Duodenal mucosa (tissue), 2 donors: ENCODE data around the gene SNAI3.

Experiments
- H3K27ac ChIP-seq: one replicate; pipeline ENCODE4 v1.7.0; 2013; ENCODE audit warnings: low read depth, low read length
- H3K27me3 ChIP-seq, 2 donors: one replicate each; pipeline ENCODE4 v1.7.0; 2013; ENCODE audit warnings: low read length in 2 of 2, control low read depth in 1 of 2; ENCODE audit not compliant: insufficient read depth in 2 of 2, control insufficient read depth in 1 of 2
- H3K36me3 ChIP-seq, 2 donors: one replicate each; pipeline ENCODE4 v1.7.0; 2013; ENCODE audit warnings: low read length in 2 of 2, control low read depth in 1 of 2; ENCODE audit not compliant: insufficient read depth in 2 of 2, control insufficient read depth in 1 of 2
- H3K4me1 ChIP-seq, 2 donors: one replicate each; pipeline ENCODE4 v1.7.0; 2013; ENCODE audit warnings: low read length in 2 of 2, control low read depth in 1 of 2; ENCODE audit not compliant: insufficient read depth in 2 of 2, control insufficient read depth in 1 of 2
- H3K4me3 ChIP-seq, 2 donors: one replicate each; pipeline ENCODE4 v1.7.0; 2013; ENCODE audit warnings: low read length in 2 of 2, low read depth in 1 of 2
- H3K9ac ChIP-seq, 2 donors: one replicate each; pipeline ENCODE4 v1.7.0; 2013; ENCODE audit warnings: low read length in 2 of 2, low read depth in 1 of 2
- H3K9me3 ChIP-seq, 2 donors: one replicate each; pipeline ENCODE4 v1.7.0; 2013; ENCODE audit warnings: low read length in 2 of 2, control low read depth in 1 of 2; ENCODE audit not compliant: control insufficient read depth in 1 of 2

Gene SNAI3

GRCh38 chr16:88730632-88731607 is 44.6 kb upstream of the SNAI3 start:
- H3K9me3 ChIP-seq = no peaks in the 10 kb centered on the region
- H3K36me3 ChIP-seq = peaks cover 14 to 62% of the 10 kb centered on the region in 2 donors
- no peaks in the 10 kb centered on the region for H3K27me3 ChIP-seq
- H3K9ac ChIP-seq = no peak overlapping the region
- H3K4me1 ChIP-seq = no peaks in the 10 kb centered on the region
- H3K27ac ChIP-seq = no peak overlapping the region
- no peak overlapping the region for H3K4me3 ChIP-seq

- no peaks in the 10 kb centered on the region for H3K9me3 ChIP-seq
- no peaks in the 10 kb centered on the region for H3K27me3 ChIP-seq
- H3K9ac ChIP-seq = no peak overlapping the region
- H3K4me3 ChIP-seq = no peak overlapping the region
- no peak overlapping the region for H3K27ac ChIP-seq
- H3K4me1 ChIP-seq = no peaks in the 10 kb centered on the region
- peaks cover 15 to 61% of the 10 kb centered on the region in 2 donors for H3K36me3 ChIP-seq
Observed at GRCh38 chr16:88727871-88728270, 41.6 kb upstream of the SNAI3 start.

- no peaks in the 10 kb centered on the region for H3K4me1 ChIP-seq
- H3K4me3 ChIP-seq = no peak overlapping the region
- H3K36me3 ChIP-seq = peaks cover 16 to 62% of the 10 kb centered on the region in 2 donors
- no peaks in the 10 kb centered on the region for H3K27me3 ChIP-seq
- H3K9me3 ChIP-seq = no peaks in the 10 kb centered on the region
- H3K27ac ChIP-seq = no peak overlapping the region
- H3K9ac ChIP-seq = no peak overlapping the region
Observed at GRCh38 chr16:88726981-88727380, 40.7 kb upstream of the SNAI3 start.

- peaks cover 22 to 65% of the 10 kb centered on the region in 2 donors for H3K36me3 ChIP-seq
- H3K4me3 ChIP-seq = no peak overlapping the region
- H3K9me3 ChIP-seq = no peaks in the 10 kb centered on the region
Observed at GRCh38 chr16:88726408-88726749, 40.1 kb upstream of the SNAI3 start.

GRCh38 chr16:88725609-88726407 is 39.5 kb upstream of the SNAI3 start:
- no peak overlapping the region for H3K9ac ChIP-seq
- peaks cover 26 to 66% of the 10 kb centered on the region in 2 donors for H3K36me3 ChIP-seq

More at GRCh38 chr16:88726408-88726749, 40.1 kb upstream of the SNAI3 start:
- no peak overlapping the region for H3K27ac ChIP-seq
- H3K27me3 ChIP-seq = no peaks in the 10 kb centered on the region
- no peaks in the 10 kb centered on the region for H3K4me1 ChIP-seq
- H3K9ac ChIP-seq = no peak overlapping the region

GRCh38 chr16:88724855-88725555 is 38.7 kb upstream of the SNAI3 start:
- H3K27me3 ChIP-seq = no peaks in the 10 kb centered on the region
- no peaks in the 10 kb centered on the region for H3K9me3 ChIP-seq
- H3K4me1 ChIP-seq = no peaks in the 10 kb centered on the region
- no peak overlapping the region for H3K27ac ChIP-seq
- no peak overlapping the region for H3K4me3 ChIP-seq
- no peak overlapping the region for H3K9ac ChIP-seq
- peaks cover 27 to 70% of the 10 kb centered on the region in 2 donors for H3K36me3 ChIP-seq

More at GRCh38 chr16:88725609-88726407, 39.5 kb upstream of the SNAI3 start:
- no peaks in the 10 kb centered on the region for H3K4me1 ChIP-seq
- no peak overlapping the region for H3K27ac ChIP-seq
- H3K4me3 ChIP-seq = no peak overlapping the region
- H3K27me3 ChIP-seq = no peaks in the 10 kb centered on the region
- H3K9me3 ChIP-seq = no peaks in the 10 kb centered on the region

- H3K4me3 ChIP-seq = no peak overlapping the region
- no peaks in the 10 kb centered on the region for H3K4me1 ChIP-seq
- no peaks in the 10 kb centered on the region for H3K9me3 ChIP-seq
- H3K27ac ChIP-seq = no peak overlapping the region
- no peaks in the 10 kb centered on the region for H3K27me3 ChIP-seq
- peaks cover 37 to 81% of the 10 kb centered on the region in 2 donors for H3K36me3 ChIP-seq
- no peak overlapping the region for H3K9ac ChIP-seq
Observed at GRCh38 chr16:88723911-88724310, 37.6 kb upstream of the SNAI3 start.

GRCh38 chr16:88723507-88723887 is 37.2 kb upstream of the SNAI3 start:
- Histone ChIP-seq H3K36me3 (peaks cover 40 to 85% of the 10 kb centered on the region in 2 donors), H3K4me1 (no peaks in the 10 kb centered on the region), H3K9ac (no peak overlapping the region), H3K27ac (no peak overlapping the region), H3K9me3 (no peaks in the 10 kb centered on the region), H3K4me3 (no peak overlapping the region), H3K27me3 (no peaks in the 10 kb centered on the region)

- H3K27me3 ChIP-seq = no peaks in the 10 kb centered on the region
- H3K4me1 ChIP-seq = no peaks in the 10 kb centered on the region
- H3K36me3 ChIP-seq = peaks cover 43 to 91% of the 10 kb centered on the region in 2 donors
- H3K9me3 ChIP-seq = no peaks in the 10 kb centered on the region
- H3K4me3 ChIP-seq = no peak overlapping the region
- H3K9ac ChIP-seq = no peak overlapping the region
- no peak overlapping the region for H3K27ac ChIP-seq
Observed at GRCh38 chr16:88722784-88723506, 36.6 kb upstream of the SNAI3 start.
